HG03442 (cell line): Measurements from ENCODE around the gene FNDC3B.

Experiments
- ATAC-seq: cut with Tn5 transposase; IDR thresholded peaks from one replicate; pipeline ENCODE4 v1.9.1; 2021; ENCODE audit warnings: mild to moderate bottlenecking, moderate library complexity; ENCODE audit not compliant: unreplicated experiment

Gene FNDC3B

GRCh38 chr3:172376402-172376801 lies 337.0 kb downstream of the FNDC3B start:
- no peak for ATAC-seq

- no peak for ATAC-seq
These were observed 337.5 kb downstream of the FNDC3B start for GRCh38 chr3:172376881-172377280.

- no peak for ATAC-seq
These were observed 339.1 kb downstream of the FNDC3B start for GRCh38 chr3:172378439-172378838.

- no peak for ATAC-seq
These were observed 340.0 kb downstream of the FNDC3B start for GRCh38 chr3:172379372-172379771.

GRCh38 chr3:172380632-172381031 lies 341.3 kb downstream of the FNDC3B start:
- no peak for ATAC-seq

- ATAC-seq = no peak
These were observed 344.0 kb downstream of the FNDC3B start for GRCh38 chr3:172383306-172383796.

GRCh38 chr3:172384836-172385235 lies 345.5 kb downstream of the FNDC3B start:
- ATAC-seq = no peak

GRCh38 chr3:172387728-172388127 lies 348.4 kb downstream of the FNDC3B start:
- no peak for ATAC-seq

- no peak for ATAC-seq
These were observed 349.2 kb downstream of the FNDC3B start for GRCh38 chr3:172388412-172389078.

GRCh38 chr3:172390792-172391191 lies 351.4 kb downstream of the FNDC3B start:
- ATAC-seq = no peak

GRCh38 chr3:172391592-172392302 lies 352.4 kb downstream of the FNDC3B start:
- ATAC-seq = no peak

- no peak for ATAC-seq
These were observed 355.3 kb downstream of the FNDC3B start for GRCh38 chr3:172394692-172395091.

- no peak for ATAC-seq
These were observed 357.0 kb downstream of the FNDC3B start for GRCh38 chr3:172396400-172396799.

GRCh38 chr3:172397716-172398405 lies 358.5 kb downstream of the FNDC3B start:
- ATAC-seq = no peak

GRCh38 chr3:172398484-172398883 lies 359.1 kb downstream of the FNDC3B start:
- ATAC-seq = no peak

- ATAC-seq = no peak
These were observed 362.7 kb downstream of the FNDC3B start for GRCh38 chr3:172402090-172402489.

GRCh38 chr3:172402892-172403643 lies 363.7 kb downstream of the FNDC3B start:
- ATAC-seq = no peak

- no peak for ATAC-seq
These were observed 365.0 kb downstream of the FNDC3B start for GRCh38 chr3:172404237-172404962.

GRCh38 chr3:172405914-172406313 lies 366.5 kb downstream of the FNDC3B start:
- no peak for ATAC-seq

GRCh38 chr3:172407872-172408271 lies 368.5 kb downstream of the FNDC3B start:
- no peak for ATAC-seq
